GM23248 (cell line): ENCODE data around the gene LTK. TPM values are rescaled to one million over a fixed set of nuclear protein-coding genes. Genes with fewer than 3 reads are reported as not detected.

Experiments
- DNase-seq: peaks from one replicate; pipeline ENCODE4 v3.0.0-alpha.2; 2015
- H2AFZ ChIP-seq: fragments of 200-600 bp; sonication (generic); 2 replicates; pipeline ENCODE4 v1.6.1; 2016; ENCODE audit warnings: antibody characterized with exemption
- H3F3A ChIP-seq: fragments of 200-600 bp; sonication (generic); 2 replicates; pipeline ENCODE4 v1.6.1; 2016; ENCODE audit warnings: mild to moderate bottlenecking, antibody characterized with exemption, mixed run types; ENCODE audit not compliant: insufficient read depth
- H3K27ac ChIP-seq: fragments of 200-600 bp; sonication (generic); 2 replicates; pipeline ENCODE4 v1.5.1; 2016; ENCODE audit warnings: mild to moderate bottlenecking
- H3K27me3 ChIP-seq: fragments of 200-600 bp; sonication (generic); replicated peaks from 2 replicates; pipeline ENCODE4 v1.6.1; 2016; ENCODE audit warnings: mild to moderate bottlenecking; ENCODE audit not compliant: insufficient read depth
- H3K36me3 ChIP-seq: fragments of 200-600 bp; sonication (generic); 2 replicates; pipeline ENCODE4 v1.6.1; 2016; ENCODE audit warnings: low read depth, mild to moderate bottlenecking
- H3K4me1 ChIP-seq: fragments of 200-600 bp; sonication (generic); 2 replicates; pipeline ENCODE4 v1.6.1; 2016; ENCODE audit warnings: mild to moderate bottlenecking; ENCODE audit not compliant: insufficient read depth
- H3K4me2 ChIP-seq: fragments of 200-600 bp; sonication (generic); one replicate; pipeline ENCODE4 v1.6.1; 2016; ENCODE audit warnings: mild to moderate bottlenecking; ENCODE audit not compliant: unreplicated experiment
- H3K4me3 ChIP-seq: fragments of 200-600 bp; sonication (generic); 2 replicates; pipeline ENCODE4 v1.5.1; 2016; ENCODE audit warnings: mild to moderate bottlenecking
- H3K79me2 ChIP-seq: fragments of 200-600 bp; sonication (generic); 2 replicates; pipeline ENCODE4 v1.6.1; 2016; ENCODE audit warnings: mild to moderate bottlenecking; ENCODE audit not compliant: insufficient read depth
- H3K9ac ChIP-seq: fragments of 200-600 bp; sonication (generic); 2 replicates; pipeline ENCODE4 v1.6.1; 2016; ENCODE audit warnings: mild to moderate bottlenecking
- H3K9me2 ChIP-seq: fragments of 200-600 bp; sonication (generic); 2 replicates; pipeline ENCODE4 v1.6.1; 2016; ENCODE audit warnings: mixed run types, mild to moderate bottlenecking, moderate library complexity; ENCODE audit not compliant: insufficient read depth
- H3K9me3 ChIP-seq: fragments of 200-600 bp; sonication (generic); one replicate; pipeline ENCODE4 v1.6.1; 2017; ENCODE audit warnings: low read depth
- H4K20me1 ChIP-seq: fragments of 200-600 bp; sonication (generic); 2 replicates; pipeline ENCODE4 v1.6.0; 2016; ENCODE audit not compliant: insufficient read depth
- EZH2 ChIP-seq: fragments of 200-600 bp; sonication (generic); IDR thresholded peaks from 2 replicates; pipeline ENCODE4 v1.6.1; 2018; ENCODE audit warnings: antibody characterized with exemption, mild to moderate bottlenecking; ENCODE audit not compliant: insufficient read depth, poor library complexity, severe bottlenecking
- EZH2phosphoT487 ChIP-seq: fragments of 200-600 bp; sonication (generic); IDR thresholded peaks from 2 replicates; pipeline ENCODE4 v1.6.1; 2018; ENCODE audit warnings: antibody characterized with exemption, moderate library complexity, mild to moderate bottlenecking, low read depth; ENCODE audit not compliant: insufficient read depth
- WGBS, 2 experiments: methylation state at CpG; one replicate each; pipeline ENCODE4 v1.1.6; 2015 to 2017; ENCODE audit warnings: low lambda C conversion rate in 2 of 2, low coverage in 1 of 2; ENCODE audit errors: missing lambda C conversion rate in 2 of 2; 5-methylcytosine and 5-hydroxymethylcytosine counted together
- in situ Hi-C: fragments of 300-500 bp; cut with MboI; formaldehyde crosslinking; loops from 2 replicates; pipeline ENCODE4 v1.15.0; 2020
- polyA plus RNA-seq: library from polyadenylated mRNA; unstranded; fragments of >200 nt; fragmentation: Nextera tagmentation; extraction: Ambion mirVana; gene quantifications from 2 replicates; pipeline ENCODE4 v1.2.1, GENCODE V29; 2016
- total RNA-seq: library from RNA; depleted of rRNA; stranded (reverse); fragments of >200 nt; shearing (Covaris generic); gene quantifications from 2 replicates; pipeline ENCODE4 v1.2.3, GENCODE V29; 2014

The LTK gene
- total and polyA plus RNA-seq, 2 experiments from 2014 or later = not detected

- peaks cover 19% of the 10 kb centered on the region; the same call in 1 of the 2 replicates for H3F3A ChIP-seq
- no peaks in the 10 kb centered on the region for H3K36me3 ChIP-seq
- peak overlapping the region; percentile 93 for H3K9ac ChIP-seq
- peak overlapping the region; percentile 96 for H2AFZ ChIP-seq
- TF ChIP-seq EZH2phosphoT487 (no peak), EZH2 (no peak)
- no peaks in the 10 kb centered on the region for H3K9me3 ChIP-seq
- H4K20me1 ChIP-seq = no peaks in the 10 kb centered on the region
- no peaks in the 10 kb centered on the region for H3K27me3 ChIP-seq
- in situ Hi-C loops = no loop called here
- peak overlapping the region; percentile 64 for H3K27ac ChIP-seq
- peaks cover 35% of the 10 kb centered on the region for H3K79me2 ChIP-seq
- H3K4me2 ChIP-seq = peak overlapping the region; percentile 95
- 1 to 6% methylated on average over 8 of the region's 8 CpGs for WGBS, 2 experiments
- DNase-seq = no peak
- H3K4me3 ChIP-seq = peak overlapping the region; percentile 95
- peaks cover 19% of the 10 kb centered on the region for H3K4me1 ChIP-seq
- no peaks in the 10 kb centered on the region for H3K9me2 ChIP-seq
Observed at GRCh38 chr15:41543521-41543870, 29.9 kb upstream of the LTK start.

DNA sequence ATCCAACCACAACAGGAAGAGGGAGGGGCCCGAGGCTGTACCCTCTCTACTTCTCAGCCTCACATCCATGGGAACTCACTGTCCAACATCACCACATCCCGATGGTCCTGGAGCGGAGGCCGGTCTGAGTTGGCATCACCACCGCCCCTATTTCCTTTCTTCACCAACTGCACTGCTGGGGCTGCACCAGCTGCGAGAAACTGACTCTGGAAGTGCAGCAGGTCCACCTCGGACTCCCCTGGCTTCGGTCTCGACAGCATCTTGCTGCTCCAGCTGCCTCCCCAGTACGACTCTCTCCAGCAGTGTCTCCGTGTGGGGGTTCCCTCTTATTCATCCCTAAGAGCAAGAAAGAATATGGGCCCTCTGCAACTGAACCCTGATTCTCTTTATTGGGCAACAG lies 23.2 kb upstream of the LTK start:
- no peaks in the 10 kb centered on the region for H3K9me2 ChIP-seq
- peaks cover 9% of the 10 kb centered on the region for H3K4me1 ChIP-seq
- no peak for DNase-seq
- no peak overlapping the region for H3K27ac ChIP-seq
- H3K27me3 ChIP-seq = no peaks in the 10 kb centered on the region
- H2AFZ ChIP-seq = no peak overlapping the region
- no peaks in the 10 kb centered on the region for H4K20me1 ChIP-seq
- no peaks in the 10 kb centered on the region for H3F3A ChIP-seq
- H3K9ac ChIP-seq = no peak overlapping the region
- H3K4me3 ChIP-seq = no peak overlapping the region
- H3K4me2 ChIP-seq = no peak overlapping the region
- TF ChIP-seq EZH2 = no peak
- WGBS, 2 experiments = 92 to 97% methylated on average over 11 of the region's 11 CpGs
- no peaks in the 10 kb centered on the region for H3K9me3 ChIP-seq
- peaks cover 13% of the 10 kb centered on the region for H3K36me3 ChIP-seq
- H3K79me2 ChIP-seq = peaks cover 15% of the 10 kb centered on the region
- in situ Hi-C loops = no loop called here

GRCh38 chr15:41535544-41535943 lies 21.9 kb upstream of the LTK start:
- no peak overlapping the region for H3K27ac ChIP-seq
- no peaks in the 10 kb centered on the region for H3F3A ChIP-seq
- H3K9me3 ChIP-seq = no peaks in the 10 kb centered on the region
- H3K9ac ChIP-seq = no peak overlapping the region
- H3K4me1 ChIP-seq = peaks cover 9% of the 10 kb centered on the region
- no peak overlapping the region for H2AFZ ChIP-seq
- peaks cover 2% of the 10 kb centered on the region; the same call in 1 of the 2 replicates for H3K79me2 ChIP-seq
- H3K9me2 ChIP-seq = no peaks in the 10 kb centered on the region
- no peak for DNase-seq
- no peaks in the 10 kb centered on the region for H4K20me1 ChIP-seq
- 89 to 96% methylated on average over 1 of the region's 1 CpG for WGBS, 2 experiments
- in situ Hi-C loops = no loop called here
- H3K4me3 ChIP-seq = no peak overlapping the region
- no peak overlapping the region for H3K4me2 ChIP-seq
- TF ChIP-seq EZH2 = no peak
- no peak for TF ChIP-seq EZH2phosphoT487
- peaks cover 13% of the 10 kb centered on the region for H3K36me3 ChIP-seq
- no peaks in the 10 kb centered on the region for H3K27me3 ChIP-seq

GRCh38 chr15:41530363-41530956 lies 16.8 kb upstream of the LTK start:
- Histone ChIP-seq H3K27me3 (no peaks in the 10 kb centered on the region), H3K9me2 (no peaks in the 10 kb centered on the region), H3K4me2 (no peak overlapping the region), H3K9me3 (no peaks in the 10 kb centered on the region), H3K36me3 (peaks cover 16% of the 10 kb centered on the region), H3K79me2 (no peaks in the 10 kb centered on the region), H3K4me1 (no peaks in the 10 kb centered on the region), H4K20me1 (no peaks in the 10 kb centered on the region), H3F3A (no peaks in the 10 kb centered on the region), H3K4me3 (no peak overlapping the region), H3K27ac (no peak overlapping the region), H2AFZ (no peak overlapping the region), H3K9ac (no peak overlapping the region)
- in situ Hi-C loops = no loop called here
- no peak for DNase-seq
- TF ChIP-seq EZH2phosphoT487 (no peak), EZH2 (no peak)
- WGBS, 2 experiments = 96 to 100% methylated on average over 6 of the region's 6 CpGs

DNA sequence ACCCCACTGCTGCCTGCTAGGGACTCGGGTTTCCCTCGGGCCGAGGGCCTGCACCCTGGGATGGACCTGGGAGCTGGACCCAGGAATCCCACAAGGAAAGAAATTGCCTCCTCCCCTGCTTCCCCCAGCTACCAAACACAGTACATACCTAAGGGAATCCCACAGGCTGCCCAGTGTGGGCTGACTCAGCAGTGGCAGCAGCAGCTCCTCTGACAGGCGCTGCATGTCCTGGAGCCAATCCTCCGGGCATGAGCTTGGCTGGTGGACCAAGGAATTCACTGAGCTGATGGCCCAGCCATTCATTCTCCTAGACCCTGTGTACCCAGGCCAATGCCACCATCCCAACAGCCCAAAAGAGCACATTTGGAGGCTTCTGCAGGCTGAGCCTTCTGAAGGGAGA lies 9.5 kb upstream of the LTK start:
- TF ChIP-seq EZH2phosphoT487 (no peak), EZH2 (no peak)
- H4K20me1 ChIP-seq = no peaks in the 10 kb centered on the region
- no peaks in the 10 kb centered on the region for H3K79me2 ChIP-seq
- DNase-seq = peak; percentile 25
- H3K36me3 ChIP-seq = peaks cover 7% of the 10 kb centered on the region
- no peak overlapping the region for H2AFZ ChIP-seq
- in situ Hi-C loops = no loop called here
- H3K27me3 ChIP-seq = no peaks in the 10 kb centered on the region
- no peaks in the 10 kb centered on the region for H3F3A ChIP-seq
- H3K4me2 ChIP-seq = no peak overlapping the region
- H3K27ac ChIP-seq = no peak overlapping the region
- no peaks in the 10 kb centered on the region for H3K9me3 ChIP-seq
- H3K4me3 ChIP-seq = no peak overlapping the region
- H3K9ac ChIP-seq = no peak overlapping the region
- WGBS, 2 experiments = 85 to 91% methylated on average over 5 of the region's 5 CpGs
- H3K9me2 ChIP-seq = no peaks in the 10 kb centered on the region
- no peaks in the 10 kb centered on the region for H3K4me1 ChIP-seq
